OCI-LY7 (cell line): Measurements from ENCODE around the gene CCDC30. TPM values are rescaled to one million over a fixed set of nuclear protein-coding genes. Genes with fewer than 3 reads are reported as not detected.

Experiments used
- BruUV-seq: library from RNA; stranded (reverse); fragments of 400-500 nt; replicated peaks from 2 replicates; lab custom pipeline; 2021; lab: Mats Ljungman, UMichigan
- CTCF ChIA-PET: fragments of 300-600 bp; sonication (Branson Sonifier 250); formaldehyde crosslinking; loops from one replicate; lab custom pipeline; 2022; ENCODE audit warnings: antibody characterized with exemption; ENCODE audit not compliant: unreplicated experiment; lab: Charles Lee
- POLR2A ChIA-PET: fragments of 300-600 bp; sonication (Branson Sonifier 250); formaldehyde crosslinking; loops from one replicate; lab custom pipeline; 2022; ENCODE audit warnings: antibody characterized with exemption; lab: Charles Lee
- DNase-seq: peaks from one replicate; pipeline ENCODE4 v3.0.0-alpha.2; 2015; ENCODE audit warnings: low spot score
- H2AFZ ChIP-seq: fragments of 200-600 bp; sonication (generic), shearing (Covaris generic); 2 replicates; pipeline ENCODE4 v1.6.1; 2014; ENCODE audit warnings: mild to moderate bottlenecking, antibody characterized with exemption, low read length, moderate library complexity
- H3K27ac ChIP-seq: fragments of 200-600 bp; sonication (generic); 2 replicates; pipeline ENCODE4 v1.5.1; 2014; ENCODE audit warnings: mixed run types, low read depth, mild to moderate bottlenecking, moderate library complexity, low read length, inconsistent platforms; ENCODE audit not compliant: poor library complexity, severe bottlenecking
- H3K36me3 ChIP-seq: fragments of 200-600 bp; sonication (generic); 2 replicates; pipeline ENCODE4 v1.6.1; 2014; ENCODE audit warnings: mild to moderate bottlenecking, antibody characterized with exemption, low read length, moderate library complexity, mixed read lengths; ENCODE audit not compliant: insufficient read depth
- H3K4me1 ChIP-seq: fragments of 200-600 bp; sonication (generic); 2 replicates; pipeline ENCODE4 v1.5.1; 2014; ENCODE audit warnings: mild to moderate bottlenecking, low read length; ENCODE audit not compliant: insufficient read depth, poor library complexity, severe bottlenecking
- H3K4me2 ChIP-seq: fragments of 200-600 bp; sonication (generic); 2 replicates; pipeline ENCODE4 v1.6.1; 2014; ENCODE audit warnings: mild to moderate bottlenecking, low read length
- H3K4me3 ChIP-seq: fragments of 200-600 bp; sonication (generic); 2 replicates; pipeline ENCODE4 v1.5.1; 2014; ENCODE audit warnings: mild to moderate bottlenecking, low read depth, low read length; ENCODE audit not compliant: poor library complexity, severe bottlenecking
- H3K79me2 ChIP-seq: fragments of 200-600 bp; sonication (generic); 2 replicates; pipeline ENCODE4 v1.6.1; 2016; ENCODE audit warnings: low read depth, mild to moderate bottlenecking, low read length, moderate library complexity, mixed read lengths; ENCODE audit not compliant: insufficient read depth
- H3K9me2 ChIP-seq: fragments of 200-600 bp; sonication (generic); 2 replicates; pipeline ENCODE4 v1.6.1; 2016; ENCODE audit warnings: mild to moderate bottlenecking, low read length, mixed read lengths; ENCODE audit not compliant: insufficient read depth
- H3K9me3 ChIP-seq: fragments of 200-600 bp; sonication (generic); 2 replicates; pipeline ENCODE4 v1.6.1; 2014; ENCODE audit warnings: mild to moderate bottlenecking, mixed run types, low read length, mixed read lengths
- H4K20me1 ChIP-seq: fragments of 200-600 bp; sonication (generic); 2 replicates; pipeline ENCODE4 v1.6.1; 2014; ENCODE audit warnings: mild to moderate bottlenecking, antibody characterized with exemption, low read length, moderate library complexity, mixed read lengths; ENCODE audit not compliant: insufficient read depth
- CTCF ChIP-seq: fragments of 200-600 bp; sonication (generic); conservative IDR thresholded peaks from 2 replicates; pipeline ENCODE4 v1.5.1; 2014; ENCODE audit warnings: mild to moderate bottlenecking, antibody characterized with exemption, low read length, moderate library complexity, mixed read lengths
- EZH2phosphoT487 ChIP-seq: fragments of 200-600 bp; sonication (generic); IDR thresholded peaks from 2 replicates; pipeline ENCODE4 v1.6.1; 2018; ENCODE audit warnings: low read depth, borderline replicate concordance, mild to moderate bottlenecking, mixed run types, antibody characterized with exemption, low read length, moderate library complexity, mixed read lengths
- intact Hi-C: fragments of 100-400 bp; cut with micrococcal nuclease; formaldehyde crosslinking; loops from one replicate; pipeline ENCODE4 v1.10.0; 2022; ENCODE audit not compliant: unreplicated experiment
- total RNA-seq, 2 experiments: library from RNA; depleted of rRNA in 1 of 2; stranded (reverse); fragments of >200 nt in 1 of 2; shearing (Covaris generic) in 1 of 2; gene quantifications; 2 replicates each; pipeline ENCODE4 v1.2.3, GENCODE V29; 2014 to 2022

Gene CCDC30
- total RNA-seq, 2 experiments from 2014 or later: 0.54 to 2.6 TPM

DNA sequence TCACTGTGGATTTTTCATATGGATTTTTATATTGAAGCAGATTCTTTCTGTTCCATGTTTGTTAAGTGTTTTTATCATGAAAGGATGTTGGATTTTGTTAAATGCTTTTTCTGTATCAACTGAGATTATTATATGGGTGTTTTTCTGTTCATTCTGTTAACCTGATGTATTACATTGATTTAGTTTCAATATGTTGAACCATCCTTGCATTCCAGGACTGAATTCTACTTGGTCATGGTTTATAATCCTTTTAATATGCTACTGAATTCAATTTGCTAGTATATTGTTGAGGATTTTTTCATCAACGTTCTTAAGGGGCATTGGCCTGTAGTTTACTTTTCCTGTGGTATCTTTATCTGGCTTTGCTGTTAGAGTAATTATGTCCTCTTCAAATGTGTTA is 55.8 kb downstream of the CCDC30 start:
- CTCF ChIA-PET: no interaction called here
- POLR2A ChIA-PET: no interaction called here
- no peaks in the 10 kb centered on the region for H3K36me3 ChIP-seq

DNA sequence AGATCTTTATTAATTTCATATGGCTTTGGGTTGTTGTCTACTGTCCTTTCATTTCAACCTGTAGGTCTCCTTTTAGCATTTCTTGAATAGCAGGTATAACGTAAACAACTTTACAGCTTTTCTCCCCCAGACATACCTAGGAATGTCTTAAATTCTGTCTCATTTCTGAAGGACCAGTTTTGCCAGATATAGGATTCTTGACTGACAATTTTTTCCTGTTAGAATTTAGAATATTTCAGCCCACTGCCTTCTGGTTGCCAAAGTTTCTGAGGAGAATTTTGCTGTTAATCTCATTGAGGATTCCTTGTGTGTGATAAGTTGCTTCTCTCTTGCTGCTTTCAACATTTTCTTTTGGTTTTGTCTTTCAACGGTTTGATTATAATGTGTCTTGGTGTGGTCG is 60.1 kb downstream of the CCDC30 start:
- BruUV-seq: no TSS peak

More for the DNA sequence above, 55.8 kb downstream of the CCDC30 start:
- Histone ChIP-seq H3K4me3 (no peak overlapping the region), H3K79me2 (no peaks in the 10 kb centered on the region), H3K9me2 (no peaks in the 10 kb centered on the region), H3K9me3 (peaks cover 19% of the 10 kb centered on the region), H4K20me1 (no peaks in the 10 kb centered on the region), H2AFZ (no peak overlapping the region), H3K4me1 (no peaks in the 10 kb centered on the region), H3K4me2 (no peak overlapping the region), H3K27ac (no peak overlapping the region)
- no peak for TF ChIP-seq EZH2phosphoT487
- no peak for TF ChIP-seq CTCF
- no peak for DNase-seq
- intact Hi-C loops: no loop called here
- BruUV-seq: no TSS peak

More for the DNA sequence above, 60.1 kb downstream of the CCDC30 start:
- no peaks in the 10 kb centered on the region for H3K9me2 ChIP-seq
- no peak overlapping the region for H3K27ac ChIP-seq
- no peak overlapping the region for H3K4me2 ChIP-seq
- ChIA-PET POLR2A (interaction anchor here (1.0 kb wide), 1 partner anchor 10 kb away, joined by 5 read pairs; no protein-coding TSS in a partner anchor), CTCF (no interaction called here)
- H3K4me3 ChIP-seq: no peak overlapping the region
- TF ChIP-seq CTCF (no peak), EZH2phosphoT487 (no peak)
- H4K20me1 ChIP-seq: no peaks in the 10 kb centered on the region
- H3K36me3 ChIP-seq: no peaks in the 10 kb centered on the region
- no peaks in the 10 kb centered on the region for H3K4me1 ChIP-seq
- no peaks in the 10 kb centered on the region for H3K79me2 ChIP-seq
- no peak for DNase-seq
- H3K9me3 ChIP-seq: peaks cover 16% of the 10 kb centered on the region
- no peak overlapping the region for H2AFZ ChIP-seq
- intact Hi-C loops: no loop called here
